ENCODE measurements around the gene ATG4C. TPM values are rescaled to one million over a fixed set of nuclear protein-coding genes. Genes with fewer than 3 reads are reported as not detected.

ATG4C gene
- total and polyA plus RNA-seq, 10 of the 15 experiments (the other 5 are each of a cell fraction or from before 2014, with no cell fraction given), result 8.1 to 30.9 (median 18.9) TPM

- no peak for TF ChIP-seq RELA (IDR thresholded peaks at IDR 0.05; ENCODE audit: borderline replicate concordance, partially characterized antibody)
- no peak for TF ChIP-seq ATF2 (IDR thresholded peaks at IDR 0.05; ENCODE audit: low read length)
- TF ChIP-seq PRDM15 (CRISPR knock-in tag; IDR thresholded peaks at IDR 0.05), result no peak
- TF ChIP-seq YY1 (IDR thresholded peaks at IDR 0.05; ENCODE audit: low read depth, low read length), result no peak
- TF ChIP-seq MLLT1 (IDR thresholded peaks at IDR 0.05), result no peak
- no peak for TF ChIP-seq IRF5 (IDR thresholded peaks at IDR 0.05; ENCODE audit: borderline replicate concordance)
- no peak for TF ChIP-seq IKZF1 (conservative IDR thresholded peaks at IDR 0.05)
- peak; percentile 79 for TF ChIP-seq SMC3 (IDR thresholded peaks at IDR 0.05; ENCODE audit: borderline replicate concordance, low read length)
- no peak for TF ChIP-seq JUND (IDR thresholded peaks at IDR 0.05; ENCODE audit: low read depth, low read length)
- TF ChIP-seq CTCF (IDR thresholded peaks at IDR 0.05 in 2 of 3, conservative IDR thresholded peaks at IDR 0.05 in 1 of 3; ENCODE audit: control insufficient read depth in 2 of 3, extremely low read depth in 1 of 3, insufficient read depth in 1 of 3, low read depth in 3 of 3, low read length in 3 of 3), result peak; percentile 37 to 71 (median 44); a peak in 4 of 6 replicates
- no peak for TF ChIP-seq ATF3 (IDR thresholded peaks at IDR 0.05; ENCODE audit: borderline replicate concordance, extremely low read depth, low read depth, low read length)
- TF ChIP-seq BMI1 (IDR thresholded peaks at IDR 0.05; ENCODE audit: borderline replicate concordance), result no peak
- TF ChIP-seq BACH1 (IDR thresholded peaks at IDR 0.05; ENCODE audit: borderline replicate concordance), result no peak
Observed at GRCh38 chr1:62746086-62746808, 37.7 kb upstream of the ATG4C start (continued).
